CD4-positive, alpha-beta T cell treated with Interferon alpha-2 for 1 hour (primary cell): ENCODE measurements around the gene TAS2R42.

Experiments used
- DNase-seq, 2 donors: peaks; one replicate each; pipeline ENCODE4 v3.0.0-alpha.2; 2020 to 2022

The TAS2R42 gene

GRCh38 chr12:11143352-11143751, 43.4 kb downstream of the TAS2R42 start:
- no peak for DNase-seq

GRCh38 chr12:11136075-11136474, 50.7 kb downstream of the TAS2R42 start:
- DNase-seq = no peak
